GM10248 (cell line): Measurements from ENCODE around the gene RNFT2.
A peak's percentile ranks its signal among the peaks of the same experiment; 100 is the strongest.

Experiments
- CTCF ChIA-PET: fragments of 300-600 bp; sonication (Branson Sonifier 250); formaldehyde crosslinking; extraction: SDS; loops from one replicate; lab custom pipeline; 2021; ENCODE audit warnings: antibody characterized with exemption; lab: Yijun Ruan, JAX
- POLR2A ChIA-PET: fragments of 350-650 bp; sonication (Branson Sonifier 250); formaldehyde crosslinking; extraction: SDS; loops from one replicate; lab custom pipeline; 2020; ENCODE audit warnings: antibody characterized with exemption; lab: Yijun Ruan, JAX
- DNase-seq: peaks from one replicate; pipeline ENCODE4 v3.0.0; 2012; ENCODE audit errors: extremely low spot score
- CTCF ChIP-seq: IDR thresholded peaks from 2 replicates; pipeline ENCODE4 v1.5.1; 2012; ENCODE audit warnings: mild to moderate bottlenecking, low read depth; ENCODE audit errors: extremely low read depth, missing control alignments, control extremely low read depth

RNFT2 gene

GRCh38 chr12:116698116-116698515 is 40.0 kb upstream of the RNFT2 start:
- TF ChIP-seq CTCF = no peak
- ChIA-PET CTCF (interaction anchor here (1.0 to 5.8 kb wide), 6 partner anchors 10 to 422 kb away, joined by 3 to 38 read pairs (median 4); no protein-coding TSS in a partner anchor), POLR2A (interaction anchor here (0.6 kb wide), 1 partner anchor 150 kb away, joined by 3 read pairs; no protein-coding TSS in a partner anchor)
- no peak for DNase-seq

GRCh38 chr12:116698554-116699075 is 39.5 kb upstream of the RNFT2 start:
- POLR2A ChIA-PET = interaction anchor here (0.6 kb wide), 1 partner anchor 579 kb away, joined by 10 read pairs; no protein-coding TSS in a partner anchor

GRCh38 chr12:116700066-116700465 is 38.0 kb upstream of the RNFT2 start:
- no peak for DNase-seq
- CTCF ChIA-PET = interaction anchor here (0.8 to 5.8 kb wide), 7 partner anchors 9 to 702 kb away, joined by 3 to 38 read pairs (median 3); no protein-coding TSS in a partner anchor
- TF ChIP-seq CTCF = no peak
- POLR2A ChIA-PET = no interaction called here

More at GRCh38 chr12:116698554-116699075, 39.5 kb upstream of the RNFT2 start:
- no peak for TF ChIP-seq CTCF
- DNase-seq = no peak
- CTCF ChIA-PET = interaction anchor here (1.0 to 5.8 kb wide), 5 partner anchors 11 to 422 kb away, joined by 3 to 38 read pairs (median 4); no protein-coding TSS in a partner anchor

- CTCF ChIA-PET = interaction anchor here (0.7 to 5.8 kb wide), 8 partner anchors 9 to 418 kb away, joined by 3 to 38 read pairs (median 4); no protein-coding TSS in a partner anchor
- POLR2A ChIA-PET = no interaction called here
- DNase-seq = no peak
- no peak for TF ChIP-seq CTCF
Measured at GRCh38 chr12:116701432-116701831, 36.7 kb upstream of the RNFT2 start.

- TF ChIP-seq CTCF = peak; percentile 95
- peak; percentile 73 for DNase-seq
- ChIA-PET CTCF (interaction anchor here (0.6 to 2.6 kb wide), 30 partner anchors 8 to 419 kb away, joined by 3 to 19 read pairs (median 4); partner anchors contain the start of gene MAP1LC3B2), POLR2A (no interaction called here)
Measured at GRCh38 chr12:116703214-116703795, 34.8 kb upstream of the RNFT2 start.

GRCh38 chr12:116707751-116708150 is 30.4 kb upstream of the RNFT2 start:
- POLR2A ChIA-PET = no interaction called here
- CTCF ChIA-PET = interaction anchor here (1.1 to 3.3 kb wide), 6 partner anchors 11 to 789 kb away, joined by 3 to 24 read pairs (median 10); no protein-coding TSS in a partner anchor
- TF ChIP-seq CTCF = no peak
- no peak for DNase-seq
